Measurements from ENCODE around the gene EFCAB9. TPM values are rescaled to one million over a fixed set of nuclear protein-coding genes. Genes with fewer than 3 reads are reported as not detected.

EFCAB9 gene
- polyA plus RNA-seq, 3 donors, result not detected

DNA sequence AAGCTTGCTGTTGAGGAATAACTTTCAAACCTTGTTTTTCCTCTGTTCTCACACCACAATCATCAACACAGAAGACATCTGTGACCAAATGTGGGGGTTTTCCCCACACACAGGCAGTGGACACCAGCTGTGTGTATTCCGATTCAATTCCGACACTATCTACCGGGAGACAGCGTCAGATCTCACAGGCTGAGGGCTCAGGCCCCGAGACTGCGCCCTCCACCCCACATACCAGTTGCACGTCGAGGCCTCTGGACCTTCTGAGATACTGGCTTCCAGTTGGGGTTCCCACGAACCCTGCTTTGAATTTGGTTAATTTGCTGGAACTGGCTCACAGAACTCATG is 47.3 kb upstream of the EFCAB9 start:
- Histone ChIP-seq H3K36me3 (replicated peaks in 1 of 2; ENCODE audit: control insufficient read depth in 1 of 2, insufficient read depth in 2 of 2, low read length in 2 of 2) (peaks cover 46 to 84% of the 10 kb centered on the region in 2 donors), H3K27me3 (ENCODE audit: control insufficient read depth in 2 of 2, insufficient read depth in 2 of 2, low read length in 2 of 2) (no peaks in the 10 kb centered on the region), H3K9ac (ENCODE audit: insufficient read depth, low read length, poor library complexity, severe bottlenecking) (no peak overlapping the region), H3K4me3 (replicated peaks in 1 of 3; ENCODE audit: low read depth in 2 of 3, low read length in 3 of 3) (no peak overlapping the region), H3K4me1 (ENCODE audit: control insufficient read depth in 1 of 2, insufficient read depth in 2 of 2, low read length in 2 of 2) (peaks cover 29 to 31% of the 10 kb centered on the region in 2 donors), H3K27ac (ENCODE audit: low read depth in 1 of 2, low read length in 2 of 2) (peak overlapping the region in 1 of 2 donors; percentile 12), H2AFZ (ENCODE audit: insufficient read depth, low read depth, low read length, poor library complexity, severe bottlenecking) (no peak overlapping the region), H3K79me2 (ENCODE audit: insufficient read depth, low read length) (peaks cover 94% of the 10 kb centered on the region), H4K20me1 (ENCODE audit: insufficient read depth, low read length) (peaks cover 88% of the 10 kb centered on the region), H3K4me2 (replicated peaks; ENCODE audit: extremely low read depth, low read length, poor library complexity, severe bottlenecking) (no peak overlapping the region), H3K9me3 (replicated peaks in 1 of 2; ENCODE audit: control insufficient read depth in 1 of 2, insufficient read depth in 1 of 2, low read length in 2 of 2) (no peaks in the 10 kb centered on the region)
- no peak for DNase-seq
- WGBS (ENCODE audit: insufficient coverage), result 100% methylated on average over 4 of the region's 9 CpGs
- Mint-ChIP-seq H3K27me3 (ENCODE audit: low read depth in 3 of 3) (peaks cover 0 to 4% (median 0%) of the 10 kb centered on the region in 3 donors), H3K36me3 (peaks cover 70 to 85% of the 10 kb centered on the region in 2 donors), H3K27ac (peak overlapping the region in 5 of 7 donors; percentile 24 to 97 (median 80)), H3K4me3 (no peak overlapping the region), H3K4me1 (peaks cover 54% of the 10 kb centered on the region), H3K9me3 (no peaks in the 10 kb centered on the region)
- TF ChIP-seq, protein P1, sequence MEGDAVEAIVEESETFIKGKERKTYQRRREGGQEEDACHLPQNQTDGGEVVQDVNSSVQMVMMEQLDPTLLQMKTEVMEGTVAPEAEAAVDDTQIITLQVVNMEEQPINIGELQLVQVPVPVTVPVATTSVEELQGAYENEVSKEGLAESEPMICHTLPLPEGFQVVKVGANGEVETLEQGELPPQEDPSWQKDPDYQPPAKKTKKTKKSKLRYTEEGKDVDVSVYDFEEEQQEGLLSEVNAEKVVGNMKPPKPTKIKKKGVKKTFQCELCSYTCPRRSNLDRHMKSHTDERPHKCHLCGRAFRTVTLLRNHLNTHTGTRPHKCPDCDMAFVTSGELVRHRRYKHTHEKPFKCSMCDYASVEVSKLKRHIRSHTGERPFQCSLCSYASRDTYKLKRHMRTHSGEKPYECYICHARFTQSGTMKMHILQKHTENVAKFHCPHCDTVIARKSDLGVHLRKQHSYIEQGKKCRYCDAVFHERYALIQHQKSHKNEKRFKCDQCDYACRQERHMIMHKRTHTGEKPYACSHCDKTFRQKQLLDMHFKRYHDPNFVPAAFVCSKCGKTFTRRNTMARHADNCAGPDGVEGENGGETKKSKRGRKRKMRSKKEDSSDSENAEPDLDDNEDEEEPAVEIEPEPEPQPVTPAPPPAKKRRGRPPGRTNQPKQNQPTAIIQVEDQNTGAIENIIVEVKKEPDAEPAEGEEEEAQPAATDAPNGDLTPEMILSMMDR (IDR thresholded peaks at IDR 0.05), result no peak
- intact Hi-C loops (cut with micrococcal nuclease), result no loop called here

DNA sequence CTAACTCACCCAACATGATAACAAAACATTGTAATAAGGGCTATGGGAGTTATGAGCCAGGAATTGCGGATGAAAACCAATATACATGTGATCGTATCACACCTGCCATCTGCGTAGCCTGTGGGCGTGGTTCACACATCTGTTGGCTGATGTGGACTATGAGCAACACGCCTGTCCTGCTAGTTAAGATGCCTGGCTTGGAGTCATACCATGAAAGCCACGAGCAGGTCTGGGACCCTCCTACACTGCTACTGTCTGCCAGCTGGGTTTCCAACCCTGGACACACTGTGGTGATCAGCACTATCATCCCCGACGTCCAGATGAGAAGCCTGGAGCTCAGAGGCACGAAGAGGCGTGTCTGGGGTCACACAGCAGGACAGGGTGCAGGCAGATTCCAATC is 46.1 kb upstream of the EFCAB9 start:
- H3K4me2 ChIP-seq (replicated peaks; ENCODE audit: extremely low read depth, low read length, poor library complexity, severe bottlenecking), result no peak overlapping the region
- Mint-ChIP-seq H3K4me3 (no peak overlapping the region), H3K36me3 (peaks cover 76 to 92% of the 10 kb centered on the region in 2 donors), H3K9me3 (no peaks in the 10 kb centered on the region), H3K27me3 (ENCODE audit: low read depth in 3 of 3) (peaks cover 0 to 4% (median 0%) of the 10 kb centered on the region in 3 donors), H3K4me1 (peaks cover 65% of the 10 kb centered on the region), H3K27ac (peak overlapping the region in 5 of 7 donors; percentile 40 to 99 (median 97))
- peak overlapping the region in 1 of 2 donors; percentile 85 for H3K27ac ChIP-seq (ENCODE audit: low read depth in 1 of 2, low read length in 2 of 2)
- H3K4me1 ChIP-seq (ENCODE audit: control insufficient read depth in 1 of 2, insufficient read depth in 2 of 2, low read length in 2 of 2), result peaks cover 40 to 43% of the 10 kb centered on the region in 2 donors
- no peak overlapping the region for H3K4me3 ChIP-seq (replicated peaks in 1 of 3; ENCODE audit: low read depth in 2 of 3, low read length in 3 of 3)
- TF ChIP-seq, protein P1 (IDR thresholded peaks at IDR 0.05), result no peak
- DNase-seq, result no peak
- peaks cover 80% of the 10 kb centered on the region for H4K20me1 ChIP-seq (ENCODE audit: insufficient read depth, low read length)
- H3K36me3 ChIP-seq (replicated peaks in 1 of 2; ENCODE audit: control insufficient read depth in 1 of 2, insufficient read depth in 2 of 2, low read length in 2 of 2), result peaks cover 44 to 83% of the 10 kb centered on the region in 2 donors
- no peaks in the 10 kb centered on the region for H3K27me3 ChIP-seq (ENCODE audit: control insufficient read depth in 2 of 2, insufficient read depth in 2 of 2, low read length in 2 of 2)
- intact Hi-C loops (cut with micrococcal nuclease), result loop anchor here in 1 of 2 donors (2.0 kb wide), 1 partner anchor 13 kb away; no protein-coding TSS in a partner anchor
- no peak overlapping the region for H3K9ac ChIP-seq (ENCODE audit: insufficient read depth, low read length, poor library complexity, severe bottlenecking)
- H3K9me3 ChIP-seq (replicated peaks in 1 of 2; ENCODE audit: control insufficient read depth in 1 of 2, insufficient read depth in 1 of 2, low read length in 2 of 2), result no peaks in the 10 kb centered on the region
- 94% methylated on average over 10 of the region's 10 CpGs for WGBS (ENCODE audit: insufficient coverage)
- H3K79me2 ChIP-seq (ENCODE audit: insufficient read depth, low read length), result peaks cover 94% of the 10 kb centered on the region
- H2AFZ ChIP-seq (ENCODE audit: insufficient read depth, low read depth, low read length, poor library complexity, severe bottlenecking), result no peak overlapping the region

Measured in CD14-positive monocyte (primary cell).